ENCODE results near the gene DLGAP1.

DLGAP1 gene

DNA sequence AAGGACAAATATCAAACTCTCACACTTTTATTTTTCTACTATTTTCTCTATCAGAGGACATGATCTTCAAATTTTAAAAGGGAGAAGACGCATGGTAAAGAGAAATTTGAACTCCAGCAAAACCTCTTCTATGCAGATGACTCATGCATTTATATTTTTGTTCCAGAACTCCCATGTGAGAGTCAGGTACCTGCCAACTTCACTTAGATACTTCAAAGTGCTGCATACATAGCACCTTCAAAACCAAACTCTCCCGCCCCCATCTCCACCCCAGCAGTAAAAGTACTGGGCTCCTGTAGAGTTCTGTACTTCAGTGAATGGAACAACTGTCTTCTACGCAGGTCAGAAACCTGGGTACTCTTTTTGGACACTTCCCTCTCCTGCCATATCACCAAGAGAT, 606.8 kb downstream of the DLGAP1 start:
- TF ChIP-seq, protein P1, sequence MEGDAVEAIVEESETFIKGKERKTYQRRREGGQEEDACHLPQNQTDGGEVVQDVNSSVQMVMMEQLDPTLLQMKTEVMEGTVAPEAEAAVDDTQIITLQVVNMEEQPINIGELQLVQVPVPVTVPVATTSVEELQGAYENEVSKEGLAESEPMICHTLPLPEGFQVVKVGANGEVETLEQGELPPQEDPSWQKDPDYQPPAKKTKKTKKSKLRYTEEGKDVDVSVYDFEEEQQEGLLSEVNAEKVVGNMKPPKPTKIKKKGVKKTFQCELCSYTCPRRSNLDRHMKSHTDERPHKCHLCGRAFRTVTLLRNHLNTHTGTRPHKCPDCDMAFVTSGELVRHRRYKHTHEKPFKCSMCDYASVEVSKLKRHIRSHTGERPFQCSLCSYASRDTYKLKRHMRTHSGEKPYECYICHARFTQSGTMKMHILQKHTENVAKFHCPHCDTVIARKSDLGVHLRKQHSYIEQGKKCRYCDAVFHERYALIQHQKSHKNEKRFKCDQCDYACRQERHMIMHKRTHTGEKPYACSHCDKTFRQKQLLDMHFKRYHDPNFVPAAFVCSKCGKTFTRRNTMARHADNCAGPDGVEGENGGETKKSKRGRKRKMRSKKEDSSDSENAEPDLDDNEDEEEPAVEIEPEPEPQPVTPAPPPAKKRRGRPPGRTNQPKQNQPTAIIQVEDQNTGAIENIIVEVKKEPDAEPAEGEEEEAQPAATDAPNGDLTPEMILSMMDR (IDR thresholded peaks at IDR 0.05; ENCODE audit: borderline replicate concordance, insufficient read depth, low read depth, low read length) = no peak
- H3K4me3 ChIP-seq (ENCODE audit: low read depth, low read length) = no peak overlapping the region

DNA sequence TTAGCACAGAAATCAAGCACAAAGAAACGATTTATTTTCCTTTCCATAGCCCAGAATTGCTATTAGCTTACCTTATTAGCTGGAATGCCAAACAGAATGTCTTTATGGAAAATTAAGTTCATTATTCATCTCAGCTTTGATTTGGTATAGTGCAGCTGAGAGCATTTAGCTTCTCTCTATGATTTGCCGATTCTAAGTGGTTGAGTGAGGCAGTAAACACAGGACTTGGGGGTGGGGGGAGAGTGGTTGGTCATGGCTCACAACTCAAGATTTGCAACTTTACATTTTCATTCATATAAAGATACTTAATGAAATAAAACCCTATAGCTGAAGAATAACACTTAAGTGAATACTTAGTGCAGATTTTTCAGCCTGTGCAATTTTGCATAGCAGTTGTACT, 609.9 kb downstream of the DLGAP1 start:
- no peak overlapping the region for H3K4me3 ChIP-seq (ENCODE audit: low read depth, low read length)
- TF ChIP-seq, protein P1 (IDR thresholded peaks at IDR 0.05; ENCODE audit: borderline replicate concordance, insufficient read depth, low read depth, low read length) = no peak

DNA sequence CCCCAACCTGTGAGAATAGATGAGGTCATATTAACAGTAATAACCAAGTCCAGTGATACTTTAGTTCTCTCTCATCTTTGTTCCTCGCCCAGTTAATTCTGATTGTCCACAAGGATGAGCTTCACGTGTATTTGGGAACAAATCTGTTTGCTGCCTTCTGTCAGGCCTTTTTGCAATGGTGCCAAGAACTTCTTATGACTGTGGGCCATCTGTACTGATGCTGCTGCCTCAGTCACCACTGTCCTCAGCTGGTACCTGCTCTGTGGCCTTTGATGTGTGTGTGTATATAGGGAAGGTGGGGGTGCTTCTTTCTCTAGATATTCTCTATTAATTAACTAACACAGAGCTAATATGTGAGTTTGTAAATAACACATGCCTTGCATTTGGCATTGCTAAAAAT, 612.3 kb downstream of the DLGAP1 start:
- TF ChIP-seq, protein P1 (IDR thresholded peaks at IDR 0.05; ENCODE audit: borderline replicate concordance, insufficient read depth, low read depth, low read length) = no peak
- H3K4me3 ChIP-seq (ENCODE audit: low read depth, low read length) = no peak overlapping the region

GRCh38 chr18:3840766-3841165, 614.3 kb downstream of the DLGAP1 start:
- H3K4me3 ChIP-seq (ENCODE audit: low read depth, low read length) = no peak overlapping the region
- TF ChIP-seq, protein P1 (IDR thresholded peaks at IDR 0.05; ENCODE audit: borderline replicate concordance, insufficient read depth, low read depth, low read length) = no peak

- no peak overlapping the region for H3K4me3 ChIP-seq (ENCODE audit: low read depth, low read length)
- TF ChIP-seq, protein P1 (IDR thresholded peaks at IDR 0.05; ENCODE audit: borderline replicate concordance, insufficient read depth, low read depth, low read length) = no peak
These were observed 615.5 kb downstream of the DLGAP1 start for GRCh38 chr18:3839581-3839981.

DNA sequence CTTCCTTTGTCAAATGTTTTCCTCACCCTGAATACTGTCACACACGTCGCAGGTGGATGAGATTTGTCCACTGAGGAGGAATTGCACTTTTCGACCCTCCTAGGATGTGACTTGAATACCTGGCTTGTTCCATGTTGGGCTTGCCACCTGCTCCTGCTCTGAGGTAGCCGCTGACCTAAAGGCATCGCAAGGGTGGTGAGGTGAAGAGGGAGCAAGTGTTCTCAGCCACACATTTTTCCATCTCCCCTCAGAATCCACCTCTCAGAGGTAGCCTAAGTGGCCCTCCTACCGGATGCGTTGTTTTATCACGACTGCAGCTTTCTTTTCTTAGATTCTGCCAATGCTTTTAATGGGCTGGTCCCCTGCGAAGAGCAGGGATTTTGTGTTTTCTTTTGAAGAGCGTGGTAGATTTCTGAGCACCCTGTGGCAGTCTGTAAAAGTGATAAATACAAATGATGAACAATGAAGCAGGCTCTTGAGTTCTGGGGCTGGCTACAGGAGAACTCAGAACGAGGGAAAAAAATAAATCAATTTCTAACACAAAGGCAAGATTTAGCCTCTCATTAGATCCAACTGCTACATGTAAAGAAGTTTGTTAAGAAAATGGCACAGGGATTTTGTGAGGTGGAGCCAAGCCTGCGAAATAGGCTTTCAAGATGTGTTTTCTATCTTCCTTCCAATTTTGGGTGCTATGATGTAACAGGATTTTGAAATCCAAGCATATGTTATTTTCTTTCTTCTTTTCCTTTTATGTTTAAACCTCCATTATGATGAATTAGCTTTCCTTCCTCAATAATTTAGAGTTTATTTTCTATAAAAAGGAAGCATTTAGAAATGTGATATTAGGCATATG, 618.4 kb downstream of the DLGAP1 start:
- H3K4me3 ChIP-seq (ENCODE audit: low read depth, low read length) = no peak overlapping the region
- TF ChIP-seq, protein P1 (IDR thresholded peaks at IDR 0.05; ENCODE audit: borderline replicate concordance, insufficient read depth, low read depth, low read length) = no peak

DNA sequence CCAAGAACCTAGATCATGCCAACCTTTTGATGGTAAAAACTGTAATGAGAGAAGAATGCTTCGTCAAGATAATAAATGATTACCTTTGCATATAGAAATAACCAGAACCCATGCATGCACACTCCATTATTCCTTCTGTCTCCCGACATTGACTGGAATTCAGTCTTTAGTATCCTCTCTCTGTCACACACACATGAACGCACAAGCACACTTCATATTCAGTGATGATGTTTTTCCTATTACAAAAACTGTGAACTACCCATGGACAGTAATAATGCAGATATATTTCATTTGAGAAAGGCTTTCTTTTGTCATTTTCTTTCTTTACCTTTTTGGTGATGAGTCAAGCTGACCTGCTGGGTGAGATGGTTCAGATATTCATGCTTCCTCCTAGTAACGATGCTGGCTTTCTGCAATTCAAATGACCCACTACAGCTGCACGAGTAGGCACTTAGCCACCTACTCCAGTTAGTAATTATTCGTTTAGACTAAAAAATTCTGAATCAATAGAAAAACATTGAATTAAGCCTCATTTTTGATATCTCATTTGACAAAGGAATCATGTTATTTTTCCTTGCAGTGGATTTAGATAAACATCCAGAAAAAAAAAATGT, 623.0 kb downstream of the DLGAP1 start:
- TF ChIP-seq, protein P1 (IDR thresholded peaks at IDR 0.05; ENCODE audit: borderline replicate concordance, insufficient read depth, low read depth, low read length) = no peak
- no peak overlapping the region for H3K4me3 ChIP-seq (ENCODE audit: low read depth, low read length)

All from GM12875 (cell line).